ENCODE data around the gene TMEM229B. TPM values are rescaled to one million over a fixed set of nuclear protein-coding genes. Genes with fewer than 3 reads are reported as not detected.

The TMEM229B gene
- total and polyA plus RNA-seq, 9 donors = 1.2 to 11.9 (median 2.9) TPM

DNA sequence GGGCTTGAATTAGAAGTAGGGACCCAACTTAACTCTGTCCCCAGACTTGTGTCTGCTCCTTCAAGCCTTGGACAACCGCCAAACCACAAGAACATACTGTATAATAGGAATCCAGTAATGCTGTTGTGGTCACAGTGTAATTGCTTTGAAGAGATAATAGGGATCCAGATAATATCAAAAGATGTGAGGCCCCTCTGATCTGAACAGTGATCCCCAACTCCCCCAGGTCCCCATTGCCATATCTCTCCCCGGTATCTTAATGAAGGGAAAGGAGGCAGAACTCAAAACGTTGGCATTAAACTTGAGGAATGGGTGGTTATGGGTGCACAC lies 36.1 kb upstream of the TMEM229B start:
- intact Hi-C loops (cut with DNase I) = loop anchor here in 2 of 4 donors (5.0 to 10.0 kb wide), 2 partner anchors 180 to 892 kb away; partner anchors contain the start of gene RDH12 (in 1 of the 2)
- no peak overlapping the region for H3K27ac ChIP-seq
- no peaks in the 10 kb centered on the region for H3K36me3 ChIP-seq
- H3K4me3 ChIP-seq = no peak overlapping the region
- TF ChIP-seq, protein P1, sequence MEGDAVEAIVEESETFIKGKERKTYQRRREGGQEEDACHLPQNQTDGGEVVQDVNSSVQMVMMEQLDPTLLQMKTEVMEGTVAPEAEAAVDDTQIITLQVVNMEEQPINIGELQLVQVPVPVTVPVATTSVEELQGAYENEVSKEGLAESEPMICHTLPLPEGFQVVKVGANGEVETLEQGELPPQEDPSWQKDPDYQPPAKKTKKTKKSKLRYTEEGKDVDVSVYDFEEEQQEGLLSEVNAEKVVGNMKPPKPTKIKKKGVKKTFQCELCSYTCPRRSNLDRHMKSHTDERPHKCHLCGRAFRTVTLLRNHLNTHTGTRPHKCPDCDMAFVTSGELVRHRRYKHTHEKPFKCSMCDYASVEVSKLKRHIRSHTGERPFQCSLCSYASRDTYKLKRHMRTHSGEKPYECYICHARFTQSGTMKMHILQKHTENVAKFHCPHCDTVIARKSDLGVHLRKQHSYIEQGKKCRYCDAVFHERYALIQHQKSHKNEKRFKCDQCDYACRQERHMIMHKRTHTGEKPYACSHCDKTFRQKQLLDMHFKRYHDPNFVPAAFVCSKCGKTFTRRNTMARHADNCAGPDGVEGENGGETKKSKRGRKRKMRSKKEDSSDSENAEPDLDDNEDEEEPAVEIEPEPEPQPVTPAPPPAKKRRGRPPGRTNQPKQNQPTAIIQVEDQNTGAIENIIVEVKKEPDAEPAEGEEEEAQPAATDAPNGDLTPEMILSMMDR (IDR thresholded peaks at IDR 0.05) = no peak
- TF ChIP-seq POLR2A (IDR thresholded peaks at IDR 0.05) (no peak), EP300 (IDR thresholded peaks at IDR 0.05) (no peak)
- 47 to 52% (median 48%) methylated on average over 3 of the region's 3 CpGs for WGBS, 3 donors
- DNase-seq = no peak
- H3K9me3 ChIP-seq = no peaks in the 10 kb centered on the region
- H3K27me3 ChIP-seq = no peaks in the 10 kb centered on the region
- H3K4me1 ChIP-seq (ENCODE audit: insufficient read depth) = no peaks in the 10 kb centered on the region

DNA sequence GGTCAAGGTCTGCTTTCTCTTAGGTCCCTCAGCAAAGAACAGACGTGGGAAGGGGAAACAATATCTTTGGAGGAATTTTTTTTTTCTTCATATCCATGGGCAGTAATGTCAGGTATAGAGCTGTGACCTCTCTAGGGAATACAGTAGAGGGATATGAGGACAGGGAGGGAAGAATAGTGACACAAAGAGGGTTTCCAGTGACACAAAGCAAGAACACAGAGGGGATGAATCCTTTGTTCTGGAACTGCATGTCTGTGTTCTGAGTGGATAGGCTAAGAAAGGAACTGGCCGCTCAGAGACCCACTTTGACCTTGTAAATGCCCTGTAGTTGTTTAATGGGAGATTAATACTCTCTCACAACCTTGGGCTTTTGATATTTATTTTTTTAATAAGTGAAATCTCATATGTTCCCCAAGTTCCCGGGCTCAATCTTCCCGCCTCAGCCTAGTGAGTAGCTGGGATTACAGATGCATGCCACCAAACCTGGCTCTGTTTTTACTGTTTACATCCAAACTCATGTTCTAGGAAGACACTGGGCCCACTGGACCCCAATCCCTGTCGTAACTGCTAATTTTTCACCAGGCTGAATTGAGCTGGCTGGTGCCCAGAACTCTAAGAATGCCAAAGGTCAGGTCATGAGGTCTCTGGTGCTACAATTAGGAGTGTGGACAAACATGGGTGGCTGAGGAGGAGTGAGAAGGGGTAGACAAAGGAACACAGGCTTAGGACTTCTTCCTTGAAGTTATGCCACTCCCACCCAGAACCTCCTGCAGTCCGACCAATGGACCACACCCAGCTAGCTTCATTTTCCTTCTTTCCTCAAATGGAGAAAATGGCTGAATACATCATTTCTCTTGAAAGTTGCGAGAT lies 35.5 kb upstream of the TMEM229B start:
- intact Hi-C loops (cut with DNase I) = loop anchor here in 2 of 4 donors (5.0 to 10.0 kb wide), 2 partner anchors 181 to 892 kb away; partner anchors contain the start of gene RDH12 (in 1 of the 2)
- no peak overlapping the region for H3K27ac ChIP-seq
- no peaks in the 10 kb centered on the region for H3K9me3 ChIP-seq
- WGBS, 3 donors = 48 to 59% (median 59%) methylated on average over 7 of the region's 7 CpGs
- H3K4me1 ChIP-seq (ENCODE audit: insufficient read depth) = no peaks in the 10 kb centered on the region
- no peak overlapping the region for H3K4me3 ChIP-seq
- H3K27me3 ChIP-seq = no peaks in the 10 kb centered on the region
- DNase-seq = no peak
- TF ChIP-seq POLR2A (IDR thresholded peaks at IDR 0.05) = no peak
- no peak for TF ChIP-seq EP300 (IDR thresholded peaks at IDR 0.05)
- TF ChIP-seq, protein P1 (IDR thresholded peaks at IDR 0.05) = no peak
- H3K36me3 ChIP-seq = no peaks in the 10 kb centered on the region

GRCh38 chr14:67522270-67522669 lies 33.7 kb upstream of the TMEM229B start:
- Histone ChIP-seq H3K4me1 (ENCODE audit: insufficient read depth) (no peaks in the 10 kb centered on the region), H3K36me3 (no peaks in the 10 kb centered on the region), H3K27ac (no peak overlapping the region), H3K9me3 (no peaks in the 10 kb centered on the region), H3K27me3 (no peaks in the 10 kb centered on the region), H3K4me3 (no peak overlapping the region)
- TF ChIP-seq EP300 (IDR thresholded peaks at IDR 0.05) = no peak
- TF ChIP-seq, protein P1 (IDR thresholded peaks at IDR 0.05) = no peak
- TF ChIP-seq POLR2A (IDR thresholded peaks at IDR 0.05) = no peak
- intact Hi-C loops (cut with DNase I) = loop anchor here in 2 of 4 donors (5.0 to 10.0 kb wide), 2 partner anchors 183 to 890 kb away; partner anchors contain the start of gene RDH12 (in 1 of the 2)
- WGBS, 3 donors = 58 to 73% (median 70%) methylated on average over 2 of the region's 2 CpGs
- no peak for DNase-seq

DNA sequence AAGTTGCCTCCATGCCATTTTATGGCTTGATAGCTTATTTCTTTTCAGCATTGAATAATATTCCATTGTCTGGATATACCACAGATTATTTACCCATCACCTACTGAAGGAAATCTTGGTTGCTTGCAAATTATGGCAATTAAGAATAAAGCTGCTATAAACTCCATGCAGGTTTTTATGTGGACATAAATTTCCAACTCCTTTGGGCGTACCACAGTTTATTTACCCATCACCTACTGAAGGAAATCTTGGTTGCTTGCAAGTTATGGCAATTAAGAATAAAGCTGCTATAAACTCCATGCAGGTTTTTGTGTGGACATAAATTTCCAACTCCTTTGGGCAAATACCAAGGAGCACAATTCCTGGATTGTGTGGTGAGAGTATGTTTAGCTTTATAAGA lies 32.0 kb upstream of the TMEM229B start:
- Histone ChIP-seq H3K4me3 (no peak overlapping the region), H3K4me1 (ENCODE audit: insufficient read depth) (no peaks in the 10 kb centered on the region), H3K36me3 (no peaks in the 10 kb centered on the region), H3K27me3 (no peaks in the 10 kb centered on the region), H3K9me3 (no peaks in the 10 kb centered on the region), H3K27ac (no peak overlapping the region)
- no peak for DNase-seq
- intact Hi-C loops (cut with DNase I) = loop anchor here in 2 of 4 donors (5.0 to 10.0 kb wide), 2 partner anchors 184 to 888 kb away; partner anchors contain the start of gene RDH12 (in 1 of the 2)
- WGBS, 3 donors = 81 to 89% (median 84%) methylated on average over 1 of the region's 1 CpG
- TF ChIP-seq POLR2A (IDR thresholded peaks at IDR 0.05) (no peak), EP300 (IDR thresholded peaks at IDR 0.05) (no peak)
- TF ChIP-seq, protein P1 (IDR thresholded peaks at IDR 0.05) = no peak
